ENCODE results near the gene KRT16. TPM values are rescaled to one million over a fixed set of nuclear protein-coding genes. Genes with fewer than 3 reads are reported as not detected.
"Not testable (repeated sequence)": the region's sequence is repeated elsewhere in the genome, so short reads cannot be mapped to it uniquely, and the experiment has no call there.

Gene KRT16
- total RNA-seq, 2 donors from 2014 or later, result 2.2 TPM; not detected in 1

- no peaks in the 10 kb centered on the region for H3K4me1 ChIP-seq
- no peak overlapping the region for H3K4me3 ChIP-seq
- H3K9me3 ChIP-seq, result no peaks in the 10 kb centered on the region
- no peak for DNase-seq (ENCODE audit: low spot score)
- no peak overlapping the region for H3K27ac ChIP-seq
- no peaks in the 10 kb centered on the region for H3K36me3 ChIP-seq
- no peak for TF ChIP-seq CTCF (IDR thresholded peaks at IDR 0.05)
- no peaks in the 10 kb centered on the region for H3K27me3 ChIP-seq
These were observed 16.7 kb upstream of the KRT16 start for GRCh38 chr17:41629316-41629715.

DNA sequence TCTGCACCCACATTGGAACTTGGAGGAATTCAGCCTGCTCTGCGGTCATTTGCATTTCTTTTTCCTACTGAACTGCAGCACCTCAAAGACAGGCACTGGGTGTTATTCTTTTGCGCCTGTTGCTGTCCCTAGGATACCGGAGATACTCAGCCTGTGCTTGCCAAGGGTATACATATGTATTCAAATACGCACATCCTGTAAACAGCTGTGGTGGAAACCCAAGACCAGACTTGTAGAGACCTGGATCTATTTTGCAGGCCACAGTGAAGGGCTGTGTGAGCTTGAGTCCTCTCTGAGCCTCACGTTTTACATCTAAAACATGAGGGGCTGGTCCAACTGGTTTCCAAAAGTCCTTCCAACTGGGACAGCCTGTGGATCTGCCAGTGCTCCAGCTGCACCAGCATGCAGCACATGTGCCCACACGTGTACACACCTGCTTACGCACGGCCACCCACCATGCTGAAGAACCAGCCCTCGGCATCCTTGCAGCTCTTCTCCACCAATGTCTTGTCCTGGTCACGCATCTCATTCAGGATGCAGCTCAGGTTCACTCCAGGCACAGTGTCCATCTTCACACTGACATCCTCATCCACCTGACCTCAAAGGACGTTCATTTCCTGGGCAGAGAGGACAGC, 16.2 kb upstream of the KRT16 start:
- not testable (repeated sequence) for H3K9me3 ChIP-seq; H3K4me3 ChIP-seq; DNase-seq (ENCODE audit: low spot score); H3K4me1 ChIP-seq; H3K27me3 ChIP-seq; H3K36me3 ChIP-seq; H3K27ac ChIP-seq

- not testable (repeated sequence) for DNase-seq (ENCODE audit: low spot score); H3K4me3 ChIP-seq
These were observed 15.5 kb upstream of the KRT16 start for GRCh38 chr17:41628073-41628370.

GRCh38 chr17:41627316-41628072, 14.9 kb upstream of the KRT16 start:
- H3K27me3 ChIP-seq, result no peaks in the 10 kb centered on the region
- no peaks in the 10 kb centered on the region for H3K4me1 ChIP-seq
- H3K36me3 ChIP-seq, result no peaks in the 10 kb centered on the region
- no peak overlapping the region for H3K27ac ChIP-seq
- TF ChIP-seq CTCF (IDR thresholded peaks at IDR 0.05), result no peak
- DNase-seq (ENCODE audit: low spot score), result no peak
- no peaks in the 10 kb centered on the region for H3K9me3 ChIP-seq
- no peak overlapping the region for H3K4me3 ChIP-seq

More at GRCh38 chr17:41628073-41628370, 15.5 kb upstream of the KRT16 start:
- H3K27ac ChIP-seq, H3K9me3 ChIP-seq, H3K4me1 ChIP-seq, H3K27me3 ChIP-seq, H3K36me3 ChIP-seq: not testable (repeated sequence)

GRCh38 chr17:41626914-41627295, 14.3 kb upstream of the KRT16 start:
- H3K4me3 ChIP-seq, H3K4me1 ChIP-seq: not testable (repeated sequence)

GRCh38 chr17:41626028-41626913, 13.7 kb upstream of the KRT16 start:
- not testable (repeated sequence) for H3K9me3 ChIP-seq; DNase-seq (ENCODE audit: low spot score); H3K27me3 ChIP-seq; H3K4me1 ChIP-seq; H3K4me3 ChIP-seq; H3K36me3 ChIP-seq; H3K27ac ChIP-seq

More at GRCh38 chr17:41626914-41627295, 14.3 kb upstream of the KRT16 start:
- H3K27ac ChIP-seq; DNase-seq (ENCODE audit: low spot score); H3K9me3 ChIP-seq; H3K36me3 ChIP-seq; H3K27me3 ChIP-seq: not testable (repeated sequence)

GRCh38 chr17:41625602-41626001, 13.0 kb upstream of the KRT16 start:
- no peaks in the 10 kb centered on the region for H3K9me3 ChIP-seq
- no peak for DNase-seq (ENCODE audit: low spot score)
- no peak for TF ChIP-seq CTCF (IDR thresholded peaks at IDR 0.05)
- no peaks in the 10 kb centered on the region for H3K4me1 ChIP-seq
- H3K27me3 ChIP-seq, result no peaks in the 10 kb centered on the region
- no peaks in the 10 kb centered on the region for H3K36me3 ChIP-seq
- no peak overlapping the region for H3K4me3 ChIP-seq
- no peak overlapping the region for H3K27ac ChIP-seq

Data from right atrium auricular region (tissue), 2 donors.